ENCODE data around the gene ALKBH6. TPM values are rescaled to one million over a fixed set of nuclear protein-coding genes. Genes with fewer than 3 reads are reported as not detected.

ALKBH6 gene
- total and polyA plus RNA-seq, 10 of the 15 experiments (the other 5 are each of a cell fraction or from before 2014, with no cell fraction given), result 1.2 to 56.5 (median 36.1) TPM

DNA sequence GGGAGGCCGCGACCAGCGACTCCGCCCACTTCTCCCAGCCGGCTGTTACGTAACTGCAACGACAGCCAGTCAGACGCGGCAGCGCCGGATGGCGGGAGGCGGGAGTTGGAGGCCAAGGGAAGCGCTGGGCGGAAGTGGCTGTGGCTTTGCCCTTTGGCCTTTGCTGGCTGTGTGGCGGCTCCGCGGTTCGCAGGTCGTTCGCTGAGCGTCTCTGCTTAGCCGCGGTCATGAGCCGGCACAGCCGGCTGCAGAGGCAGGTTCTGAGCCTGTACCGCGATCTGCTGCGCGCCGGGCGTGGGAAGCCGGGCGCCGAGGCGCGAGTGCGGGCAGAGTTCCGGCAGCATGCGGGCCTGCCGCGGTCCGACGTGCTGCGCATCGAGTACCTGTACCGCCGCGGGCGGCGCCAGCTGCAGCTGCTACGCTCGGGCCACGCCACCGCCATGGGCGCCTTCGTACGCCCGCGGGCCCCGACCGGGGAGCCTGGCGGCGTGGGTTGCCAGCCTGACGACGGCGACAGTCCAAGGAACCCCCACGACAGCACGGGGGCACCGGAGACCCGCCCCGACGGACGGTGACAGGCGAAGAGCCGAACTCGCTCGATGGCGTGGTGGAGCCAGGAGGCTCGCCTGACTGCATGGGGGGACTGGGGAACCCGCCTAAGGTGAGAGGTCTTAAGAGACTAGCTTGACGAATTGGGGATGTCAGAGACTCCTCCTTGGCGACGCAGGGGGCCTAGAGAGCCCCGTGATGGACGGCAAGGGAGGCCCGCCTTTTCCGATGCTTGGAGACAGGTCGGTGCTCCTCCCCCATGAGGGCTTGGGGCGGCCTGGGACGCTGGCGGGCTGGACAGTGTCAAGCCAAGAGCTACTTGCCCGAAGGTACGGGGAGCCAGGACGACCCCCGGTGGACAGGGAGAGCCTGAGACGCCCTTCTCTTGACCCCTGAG, 18.7 kb downstream of the ALKBH6 start, which contains the start of gene SDHAF1 (continued):
- TF ChIP-seq, protein P1, sequence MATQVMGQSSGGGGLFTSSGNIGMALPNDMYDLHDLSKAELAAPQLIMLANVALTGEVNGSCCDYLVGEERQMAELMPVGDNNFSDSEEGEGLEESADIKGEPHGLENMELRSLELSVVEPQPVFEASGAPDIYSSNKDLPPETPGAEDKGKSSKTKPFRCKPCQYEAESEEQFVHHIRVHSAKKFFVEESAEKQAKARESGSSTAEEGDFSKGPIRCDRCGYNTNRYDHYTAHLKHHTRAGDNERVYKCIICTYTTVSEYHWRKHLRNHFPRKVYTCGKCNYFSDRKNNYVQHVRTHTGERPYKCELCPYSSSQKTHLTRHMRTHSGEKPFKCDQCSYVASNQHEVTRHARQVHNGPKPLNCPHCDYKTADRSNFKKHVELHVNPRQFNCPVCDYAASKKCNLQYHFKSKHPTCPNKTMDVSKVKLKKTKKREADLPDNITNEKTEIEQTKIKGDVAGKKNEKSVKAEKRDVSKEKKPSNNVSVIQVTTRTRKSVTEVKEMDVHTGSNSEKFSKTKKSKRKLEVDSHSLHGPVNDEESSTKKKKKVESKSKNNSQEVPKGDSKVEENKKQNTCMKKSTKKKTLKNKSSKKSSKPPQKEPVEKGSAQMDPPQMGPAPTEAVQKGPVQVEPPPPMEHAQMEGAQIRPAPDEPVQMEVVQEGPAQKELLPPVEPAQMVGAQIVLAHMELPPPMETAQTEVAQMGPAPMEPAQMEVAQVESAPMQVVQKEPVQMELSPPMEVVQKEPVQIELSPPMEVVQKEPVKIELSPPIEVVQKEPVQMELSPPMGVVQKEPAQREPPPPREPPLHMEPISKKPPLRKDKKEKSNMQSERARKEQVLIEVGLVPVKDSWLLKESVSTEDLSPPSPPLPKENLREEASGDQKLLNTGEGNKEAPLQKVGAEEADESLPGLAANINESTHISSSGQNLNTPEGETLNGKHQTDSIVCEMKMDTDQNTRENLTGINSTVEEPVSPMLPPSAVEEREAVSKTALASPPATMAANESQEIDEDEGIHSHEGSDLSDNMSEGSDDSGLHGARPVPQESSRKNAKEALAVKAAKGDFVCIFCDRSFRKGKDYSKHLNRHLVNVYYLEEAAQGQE (IDR thresholded peaks at IDR 0.05; ENCODE audit: low read depth, low read length), result no peak
- TF ChIP-seq JUNB (IDR thresholded peaks at IDR 0.05), result no peak
- no peak for TF ChIP-seq FOS (IDR thresholded peaks at IDR 0.05; ENCODE audit: borderline replicate concordance, extremely low read depth, insufficient read length)
- no peak for TF ChIP-seq BACH1 (IDR thresholded peaks at IDR 0.05; ENCODE audit: borderline replicate concordance)
- TF ChIP-seq ETV6 (conservative IDR thresholded peaks at IDR 0.05 in 1 of 2, IDR thresholded peaks at IDR 0.05 in 1 of 2; ENCODE audit: borderline replicate concordance in 1 of 2, low read depth in 1 of 2), result no peak
- TF ChIP-seq ZNF622 (IDR thresholded peaks at IDR 0.05), result no peak
- TF ChIP-seq IRF4 (IDR thresholded peaks at IDR 0.05; ENCODE audit: low read depth, low read length), result 0 out of 2 replicates have a peak, but pooled peaks have one; percentile 6
- peak; percentile 78 for TF ChIP-seq SPI1 (IDR thresholded peaks at IDR 0.05; ENCODE audit: borderline replicate concordance, insufficient read depth, low read depth, low read length)
- TF ChIP-seq, protein P2, sequence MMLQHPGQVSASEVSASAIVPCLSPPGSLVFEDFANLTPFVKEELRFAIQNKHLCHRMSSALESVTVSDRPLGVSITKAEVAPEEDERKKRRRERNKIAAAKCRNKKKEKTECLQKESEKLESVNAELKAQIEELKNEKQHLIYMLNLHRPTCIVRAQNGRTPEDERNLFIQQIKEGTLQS (IDR thresholded peaks at IDR 0.05; ENCODE audit: borderline replicate concordance, extremely low read depth, low read depth, low read length), result no peak
- TF ChIP-seq BRCA1 (IDR thresholded peaks at IDR 0.05; ENCODE audit: low read depth, low read length), result no peak
- 0 out of 2 replicates have a peak, but pooled peaks have one; percentile 69 for TF ChIP-seq RFX5 (IDR thresholded peaks at IDR 0.05; ENCODE audit: low read depth, low read length)
- TF ChIP-seq SRF (IDR thresholded peaks at IDR 0.05; ENCODE audit: low read depth in 2 of 2, low read length in 2 of 2), result no peak
- TF ChIP-seq, protein P3, sequence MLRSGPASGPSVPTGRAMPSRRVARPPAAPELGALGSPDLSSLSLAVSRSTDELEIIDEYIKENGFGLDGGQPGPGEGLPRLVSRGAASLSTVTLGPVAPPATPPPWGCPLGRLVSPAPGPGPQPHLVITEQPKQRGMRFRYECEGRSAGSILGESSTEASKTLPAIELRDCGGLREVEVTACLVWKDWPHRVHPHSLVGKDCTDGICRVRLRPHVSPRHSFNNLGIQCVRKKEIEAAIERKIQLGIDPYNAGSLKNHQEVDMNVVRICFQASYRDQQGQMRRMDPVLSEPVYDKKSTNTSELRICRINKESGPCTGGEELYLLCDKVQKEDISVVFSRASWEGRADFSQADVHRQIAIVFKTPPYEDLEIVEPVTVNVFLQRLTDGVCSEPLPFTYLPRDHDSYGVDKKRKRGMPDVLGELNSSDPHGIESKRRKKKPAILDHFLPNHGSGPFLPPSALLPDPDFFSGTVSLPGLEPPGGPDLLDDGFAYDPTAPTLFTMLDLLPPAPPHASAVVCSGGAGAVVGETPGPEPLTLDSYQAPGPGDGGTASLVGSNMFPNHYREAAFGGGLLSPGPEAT (IDR thresholded peaks at IDR 0.05; ENCODE audit: low read depth), result 0 out of 2 replicates have a peak, but pooled peaks have one; percentile 10
- TF ChIP-seq, protein P4, sequence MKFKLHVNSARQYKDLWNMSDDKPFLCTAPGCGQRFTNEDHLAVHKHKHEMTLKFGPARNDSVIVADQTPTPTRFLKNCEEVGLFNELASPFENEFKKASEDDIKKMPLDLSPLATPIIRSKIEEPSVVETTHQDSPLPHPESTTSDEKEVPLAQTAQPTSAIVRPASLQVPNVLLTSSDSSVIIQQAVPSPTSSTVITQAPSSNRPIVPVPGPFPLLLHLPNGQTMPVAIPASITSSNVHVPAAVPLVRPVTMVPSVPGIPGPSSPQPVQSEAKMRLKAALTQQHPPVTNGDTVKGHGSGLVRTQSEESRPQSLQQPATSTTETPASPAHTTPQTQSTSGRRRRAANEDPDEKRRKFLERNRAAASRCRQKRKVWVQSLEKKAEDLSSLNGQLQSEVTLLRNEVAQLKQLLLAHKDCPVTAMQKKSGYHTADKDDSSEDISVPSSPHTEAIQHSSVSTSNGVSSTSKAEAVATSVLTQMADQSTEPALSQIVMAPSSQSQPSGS (IDR thresholded peaks at IDR 0.05; ENCODE audit: low read length), result no peak
- no peak for TF ChIP-seq PAX5 (IDR thresholded peaks at IDR 0.05; ENCODE audit: borderline replicate concordance, low read depth, low read length)
- TF ChIP-seq SREBF1 (IDR thresholded peaks at IDR 0.05; ENCODE audit: low read length), result no peak; the same call in 1 of the 2 replicates
- peak; percentile 83 for TF ChIP-seq RUNX3 (IDR thresholded peaks at IDR 0.05; ENCODE audit: low read length)
- no peak for TF ChIP-seq SMC3 (IDR thresholded peaks at IDR 0.05; ENCODE audit: borderline replicate concordance, low read length)
